Vagina (tissue), 2 donors: ENCODE results near the gene PGBD5. TPM values are rescaled to one million over a fixed set of nuclear protein-coding genes. Genes with fewer than 3 reads are reported as not detected.

Experiments
- DNase-seq, 2 donors: peaks; one replicate each; pipeline ENCODE4 v3.0.0-alpha.2; 2017; ENCODE audit errors: extremely low spot score in 2 of 2
- H3K27ac ChIP-seq: fragments of 200-600 bp; sonication (generic); one replicate; pipeline ENCODE4 v1.5.1; 2019
- H3K27me3 ChIP-seq: fragments of 200-600 bp; sonication (generic); one replicate; pipeline ENCODE4 v1.5.1; 2019
- H3K36me3 ChIP-seq, 2 donors: fragments of 200-600 bp; sonication (generic); one replicate each; pipeline ENCODE4 v1.5.1; 2017 to 2019
- H3K4me1 ChIP-seq: fragments of 200-600 bp; sonication (generic); one replicate; pipeline ENCODE4 v1.5.1; 2019
- H3K4me3 ChIP-seq, 2 donors: fragments of 200-600 bp; sonication (generic); 1 replicate in 1 of 2; 2 replicates in 1 of 2; pipeline ENCODE4 v1.5.1; 2016 to 2019
- H3K9me3 ChIP-seq: fragments of 200-600 bp; sonication (generic); one replicate; pipeline ENCODE4 v1.5.1; 2019
- POLR2A ChIP-seq, 2 donors: fragments of 450-650 bp; IDR thresholded peaks; one replicate each; pipeline ENCODE4 v1.6.1; 2017; ENCODE audit warnings: antibody characterized with exemption in 2 of 2, mild to moderate bottlenecking in 2 of 2, moderate library complexity in 2 of 2
- POLR2AphosphoS5 ChIP-seq, 2 donors: sonication (generic); formaldehyde crosslinking; IDR thresholded peaks; one replicate each; pipeline ENCODE4 v1.9.0; 2017; ENCODE audit warnings: antibody characterized with exemption in 2 of 2, mild to moderate bottlenecking in 2 of 2, low read depth in 1 of 2; ENCODE audit not compliant: insufficient read depth in 1 of 2
- intact Hi-C: fragments of 100-400 bp; cut with DNase I; formaldehyde crosslinking; loops from one replicate; pipeline ENCODE4 v1.15.1; 2023
- total RNA-seq: library from RNA; depleted of rRNA; stranded (reverse); fragments of >200 nt; gene quantifications from one replicate; pipeline ENCODE4 v1.2.3, GENCODE V29; 2016
- TF ChIP-seq, protein P1 (sequence below), 3 experiments: fragments of 450-650 bp in 2 of 3; fragments of 200-600 bp in 1 of 3; sonication (generic) in 1 of 3; IDR thresholded peaks; one replicate each; pipeline ENCODE4 v1.5.1; 2017 to 2019; ENCODE audit warnings: antibody characterized with exemption in 3 of 3, mild to moderate bottlenecking in 2 of 3, moderate library complexity in 2 of 3

PGBD5 gene
- total RNA-seq, 1 donor from 2014 or later = 0.98 TPM

DNA sequence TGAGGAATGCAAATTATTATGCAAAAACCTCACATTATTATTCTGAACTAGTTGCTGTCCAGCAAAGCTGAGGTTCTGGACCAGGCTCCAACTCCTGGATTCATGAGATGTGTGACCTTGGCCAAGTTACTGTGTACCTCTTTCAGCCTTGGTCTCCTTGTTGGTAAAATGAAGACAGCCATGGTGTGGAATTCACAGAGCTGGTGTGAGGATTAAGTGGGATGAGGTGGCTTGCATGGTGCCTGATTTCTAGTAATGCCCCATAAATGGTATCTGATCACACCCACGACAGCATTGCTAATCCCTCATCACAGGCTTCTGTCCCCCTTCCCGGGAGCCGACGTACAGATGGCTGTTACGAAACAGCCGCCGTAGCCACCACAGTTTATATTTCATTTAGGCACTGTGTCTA, 59.6 kb downstream of the PGBD5 start:
- Histone ChIP-seq H3K27ac (no peak overlapping the region), H3K36me3 (no peaks in the 10 kb centered on the region), H3K4me1 (no peaks in the 10 kb centered on the region), H3K9me3 (no peaks in the 10 kb centered on the region), H3K4me3 (no peak overlapping the region), H3K27me3 (no peaks in the 10 kb centered on the region)
- no peak for DNase-seq
- intact Hi-C loops = no loop called here
- TF ChIP-seq, protein P1, sequence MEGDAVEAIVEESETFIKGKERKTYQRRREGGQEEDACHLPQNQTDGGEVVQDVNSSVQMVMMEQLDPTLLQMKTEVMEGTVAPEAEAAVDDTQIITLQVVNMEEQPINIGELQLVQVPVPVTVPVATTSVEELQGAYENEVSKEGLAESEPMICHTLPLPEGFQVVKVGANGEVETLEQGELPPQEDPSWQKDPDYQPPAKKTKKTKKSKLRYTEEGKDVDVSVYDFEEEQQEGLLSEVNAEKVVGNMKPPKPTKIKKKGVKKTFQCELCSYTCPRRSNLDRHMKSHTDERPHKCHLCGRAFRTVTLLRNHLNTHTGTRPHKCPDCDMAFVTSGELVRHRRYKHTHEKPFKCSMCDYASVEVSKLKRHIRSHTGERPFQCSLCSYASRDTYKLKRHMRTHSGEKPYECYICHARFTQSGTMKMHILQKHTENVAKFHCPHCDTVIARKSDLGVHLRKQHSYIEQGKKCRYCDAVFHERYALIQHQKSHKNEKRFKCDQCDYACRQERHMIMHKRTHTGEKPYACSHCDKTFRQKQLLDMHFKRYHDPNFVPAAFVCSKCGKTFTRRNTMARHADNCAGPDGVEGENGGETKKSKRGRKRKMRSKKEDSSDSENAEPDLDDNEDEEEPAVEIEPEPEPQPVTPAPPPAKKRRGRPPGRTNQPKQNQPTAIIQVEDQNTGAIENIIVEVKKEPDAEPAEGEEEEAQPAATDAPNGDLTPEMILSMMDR (IDR thresholded peaks at IDR 0.05) = no peak
- TF ChIP-seq POLR2A (IDR thresholded peaks at IDR 0.05) = no peak
- no peak for TF ChIP-seq POLR2AphosphoS5 (IDR thresholded peaks at IDR 0.05; ENCODE audit: insufficient read depth in 1 of 2, low read depth in 1 of 2)

GRCh38 chr1:230365723-230366307, 60.3 kb downstream of the PGBD5 start:
- Histone ChIP-seq H3K4me3 (no peak overlapping the region), H3K36me3 (no peaks in the 10 kb centered on the region), H3K27ac (no peak overlapping the region), H3K4me1 (no peaks in the 10 kb centered on the region), H3K27me3 (no peaks in the 10 kb centered on the region), H3K9me3 (no peaks in the 10 kb centered on the region)
- TF ChIP-seq POLR2AphosphoS5 (IDR thresholded peaks at IDR 0.05; ENCODE audit: insufficient read depth in 1 of 2, low read depth in 1 of 2) = no peak
- no peak for TF ChIP-seq POLR2A (IDR thresholded peaks at IDR 0.05)
- TF ChIP-seq, protein P1 (IDR thresholded peaks at IDR 0.05) = no peak
- intact Hi-C loops = no loop called here
- no peak for DNase-seq

DNA sequence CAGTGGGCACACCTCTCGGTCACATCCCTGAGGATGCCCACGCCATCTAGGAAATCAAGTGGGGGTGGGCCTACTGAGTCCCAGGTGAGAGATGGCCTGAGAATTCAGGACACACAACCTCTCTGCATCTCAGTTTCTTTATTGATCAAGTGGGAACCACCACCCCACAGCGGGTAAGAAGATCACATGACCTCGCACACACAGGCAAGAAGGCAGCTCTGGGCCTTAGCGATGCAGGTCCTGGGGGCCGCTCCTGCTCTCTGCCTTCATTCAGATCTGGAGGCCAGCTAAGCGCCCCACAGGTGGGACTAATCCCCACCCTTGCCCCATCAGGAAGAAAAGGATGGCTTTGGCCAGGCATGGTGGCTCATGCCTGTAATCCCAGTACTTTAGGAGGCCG, 63.2 kb downstream of the PGBD5 start:
- Histone ChIP-seq H3K9me3 (no peaks in the 10 kb centered on the region), H3K27me3 (no peaks in the 10 kb centered on the region), H3K4me3 (no peak overlapping the region), H3K36me3 (no peaks in the 10 kb centered on the region), H3K4me1 (peaks cover 18% of the 10 kb centered on the region), H3K27ac (no peak overlapping the region)
- intact Hi-C loops = no loop called here
- TF ChIP-seq POLR2AphosphoS5 (IDR thresholded peaks at IDR 0.05; ENCODE audit: insufficient read depth in 1 of 2, low read depth in 1 of 2) (no peak), POLR2A (IDR thresholded peaks at IDR 0.05) (no peak)
- TF ChIP-seq, protein P1 (IDR thresholded peaks at IDR 0.05) = no peak
- no peak for DNase-seq

DNA sequence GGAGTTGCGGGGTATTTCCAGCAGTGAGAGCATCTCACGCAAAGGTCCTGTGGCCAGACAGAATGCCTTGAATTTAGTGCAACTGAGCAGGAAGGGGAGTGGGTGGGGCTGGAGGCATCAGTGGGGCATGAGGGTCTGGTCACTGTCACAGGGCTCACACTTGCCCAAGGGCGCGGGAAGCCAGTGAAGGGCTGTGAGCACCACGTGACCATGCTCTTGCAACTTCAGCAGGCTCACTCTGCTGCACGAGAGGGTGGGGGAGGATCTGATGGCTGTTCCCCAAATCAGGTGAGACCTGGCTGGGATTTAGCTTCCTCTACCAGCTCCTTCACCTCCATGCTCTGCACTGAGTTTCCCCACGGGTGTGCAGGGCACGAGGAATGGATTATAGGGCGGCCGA, 64.2 kb downstream of the PGBD5 start:
- Histone ChIP-seq H3K9me3 (no peaks in the 10 kb centered on the region), H3K4me1 (peaks cover 18% of the 10 kb centered on the region), H3K4me3 (no peak overlapping the region), H3K27me3 (no peaks in the 10 kb centered on the region), H3K36me3 (no peaks in the 10 kb centered on the region), H3K27ac (no peak overlapping the region)
- TF ChIP-seq, protein P1 (IDR thresholded peaks at IDR 0.05) = no peak
- TF ChIP-seq POLR2AphosphoS5 (IDR thresholded peaks at IDR 0.05; ENCODE audit: insufficient read depth in 1 of 2, low read depth in 1 of 2) (no peak), POLR2A (IDR thresholded peaks at IDR 0.05) (no peak)
- no peak for DNase-seq
- intact Hi-C loops = no loop called here

GRCh38 chr1:230359992-230360668, 66.0 kb downstream of the PGBD5 start:
- Histone ChIP-seq H3K27ac (no peak overlapping the region), H3K9me3 (no peaks in the 10 kb centered on the region), H3K36me3 (no peaks in the 10 kb centered on the region), H3K4me3 (no peak overlapping the region), H3K27me3 (no peaks in the 10 kb centered on the region), H3K4me1 (peaks cover 18% of the 10 kb centered on the region)
- intact Hi-C loops = no loop called here
- TF ChIP-seq, protein P1 (IDR thresholded peaks at IDR 0.05) = no peak
- no peak for TF ChIP-seq POLR2A (IDR thresholded peaks at IDR 0.05)
- no peak for TF ChIP-seq POLR2AphosphoS5 (IDR thresholded peaks at IDR 0.05; ENCODE audit: insufficient read depth in 1 of 2, low read depth in 1 of 2)
- no peak for DNase-seq
